Large intestine (tissue), 3 donors: ENCODE measurements around the gene TP73. TPM values are rescaled to one million over a fixed set of nuclear protein-coding genes. Genes with fewer than 3 reads are reported as not detected.

Experiments used
- DNase-seq, 2 donors: peaks; one replicate each; pipeline versions ENCODE4 v3.0.0 to v3.0.0-alpha.2; 2013
- H3K27ac ChIP-seq: one replicate; pipeline ENCODE4 v1.5.1; 2013; ENCODE audit warnings: low read length
- H3K27me3 ChIP-seq: 2 replicates; pipeline ENCODE4 v1.6.1; 2013; ENCODE audit warnings: low read length; ENCODE audit not compliant: control insufficient read depth, insufficient read depth
- H3K36me3 ChIP-seq: 2 replicates; pipeline ENCODE4 v1.6.1; 2013; ENCODE audit warnings: low read length; ENCODE audit not compliant: control insufficient read depth, insufficient read depth
- H3K4me1 ChIP-seq: one replicate; pipeline ENCODE4 v1.6.1; 2013; ENCODE audit warnings: low read length; ENCODE audit not compliant: control insufficient read depth, insufficient read depth
- H3K4me3 ChIP-seq: one replicate; pipeline ENCODE4 v1.5.1; 2013; ENCODE audit warnings: low read length
- H3K9me3 ChIP-seq: one replicate; pipeline ENCODE4 v1.6.1; 2013; ENCODE audit warnings: mild to moderate bottlenecking, low read depth, low read length, moderate library complexity; ENCODE audit not compliant: control insufficient read depth
- WGBS: methylation state at CpG from one replicate; pipeline ENCODE4 v1.1.5; 2013; ENCODE audit warnings: low lambda C conversion rate; ENCODE audit not compliant: insufficient coverage; 5-methylcytosine and 5-hydroxymethylcytosine counted together
- polyA plus RNA-seq: library from polyadenylated mRNA; unstranded; fragments of 120-200 nt; gene quantifications from one replicate; pipeline ENCODE4 v1.2.1, GENCODE V29; 2013

TP73 gene
- polyA plus RNA-seq, 1 donor: 0.55 TPM

- peaks cover 8% of the 10 kb centered on the region for H3K36me3 ChIP-seq
- H3K4me3 ChIP-seq: no peak overlapping the region
- peaks cover 8% of the 10 kb centered on the region for H3K27me3 ChIP-seq
- no CpG with 5 or more reads among the region's 25 CpGs for WGBS
- peaks cover 25% of the 10 kb centered on the region for H3K4me1 ChIP-seq
- H3K27ac ChIP-seq: no peak overlapping the region
- DNase-seq: no peak
- H3K9me3 ChIP-seq: no peaks in the 10 kb centered on the region
These were observed 79.5 kb downstream of the TP73 start for GRCh38 chr1:3731583-3732433.

- Histone ChIP-seq H3K4me1 (peaks cover 25% of the 10 kb centered on the region), H3K27ac (no peak overlapping the region), H3K9me3 (no peaks in the 10 kb centered on the region), H3K36me3 (peaks cover 9% of the 10 kb centered on the region), H3K4me3 (no peak overlapping the region), H3K27me3 (peaks cover 8% of the 10 kb centered on the region)
- peak in 1 of 2 donors; percentile 55 for DNase-seq
- no CpG with 5 or more reads among the region's 37 CpGs for WGBS
These were observed 80.2 kb downstream of the TP73 start for GRCh38 chr1:3732434-3733093.

GRCh38 chr1:3733094-3733882, 81.0 kb downstream of the TP73 start:
- peaks cover 25% of the 10 kb centered on the region for H3K4me1 ChIP-seq
- no peaks in the 10 kb centered on the region for H3K9me3 ChIP-seq
- H3K36me3 ChIP-seq: peaks cover 14% of the 10 kb centered on the region
- peak in 1 of 2 donors; percentile 63 for DNase-seq
- H3K27ac ChIP-seq: no peak overlapping the region
- H3K27me3 ChIP-seq: peaks cover 8% of the 10 kb centered on the region
- H3K4me3 ChIP-seq: no peak overlapping the region
- WGBS: no CpG with 5 or more reads among the region's 29 CpGs

- Histone ChIP-seq H3K27me3 (peaks cover 8% of the 10 kb centered on the region), H3K4me3 (no peak overlapping the region), H3K9me3 (no peaks in the 10 kb centered on the region), H3K27ac (peak overlapping the region; percentile 58), H3K4me1 (peaks cover 25% of the 10 kb centered on the region), H3K36me3 (peaks cover 21% of the 10 kb centered on the region)
- WGBS: no CpG with 5 or more reads among the region's 17 CpGs
- DNase-seq: peak; percentile 29 to 70
These were observed 81.7 kb downstream of the TP73 start for GRCh38 chr1:3733883-3734589.

GRCh38 chr1:3734602-3735001, 82.3 kb downstream of the TP73 start:
- no CpG with 5 or more reads among the region's 16 CpGs for WGBS
- DNase-seq: no peak
- Histone ChIP-seq H3K27me3 (peaks cover 8% of the 10 kb centered on the region), H3K4me1 (peaks cover 25% of the 10 kb centered on the region), H3K9me3 (no peaks in the 10 kb centered on the region), H3K36me3 (peaks cover 22% of the 10 kb centered on the region), H3K27ac (no peak overlapping the region), H3K4me3 (no peak overlapping the region)

- peaks cover 8% of the 10 kb centered on the region for H3K27me3 ChIP-seq
- no peaks in the 10 kb centered on the region for H3K9me3 ChIP-seq
- no peak overlapping the region for H3K27ac ChIP-seq
- DNase-seq: no peak
- peaks cover 25% of the 10 kb centered on the region for H3K36me3 ChIP-seq
- H3K4me3 ChIP-seq: no peak overlapping the region
- H3K4me1 ChIP-seq: peaks cover 25% of the 10 kb centered on the region
- no CpG with 5 or more reads among the region's 12 CpGs for WGBS
These were observed 82.8 kb downstream of the TP73 start for GRCh38 chr1:3735027-3735681.

- no peak for DNase-seq
- H3K4me3 ChIP-seq: no peak overlapping the region
- H3K27me3 ChIP-seq: peaks cover 8% of the 10 kb centered on the region
- 100% methylated on average over 4 of the region's 13 CpGs for WGBS
- H3K27ac ChIP-seq: no peak overlapping the region
- peaks cover 26% of the 10 kb centered on the region for H3K36me3 ChIP-seq
- no peaks in the 10 kb centered on the region for H3K9me3 ChIP-seq
- H3K4me1 ChIP-seq: peaks cover 25% of the 10 kb centered on the region
These were observed 83.4 kb downstream of the TP73 start for GRCh38 chr1:3735688-3736087.

GRCh38 chr1:3736131-3736561, 83.8 kb downstream of the TP73 start:
- Histone ChIP-seq H3K27me3 (peaks cover 8% of the 10 kb centered on the region), H3K4me1 (peaks cover 25% of the 10 kb centered on the region), H3K27ac (no peak overlapping the region), H3K36me3 (peaks cover 28% of the 10 kb centered on the region), H3K4me3 (no peak overlapping the region), H3K9me3 (no peaks in the 10 kb centered on the region)
- no CpG with 5 or more reads among the region's 13 CpGs for WGBS
- DNase-seq: no peak

GRCh38 chr1:3736708-3737107, 84.4 kb downstream of the TP73 start:
- Histone ChIP-seq H3K27ac (no peak overlapping the region), H3K4me1 (peaks cover 25% of the 10 kb centered on the region), H3K9me3 (no peaks in the 10 kb centered on the region), H3K4me3 (no peak overlapping the region), H3K27me3 (peaks cover 8% of the 10 kb centered on the region), H3K36me3 (peaks cover 30% of the 10 kb centered on the region)
- no CpG with 5 or more reads among the region's 14 CpGs for WGBS
- DNase-seq: no peak
